SK-N-SH treated with all-trans-retinoic acid at 6 μM for 48 hours (cell line): ENCODE data around the gene PRPF38B.

Experiments
- CSDC2 ChIP-seq: fragments of 250-450 bp; sonication (Bioruptor Pico); IDR thresholded peaks from 2 replicates; pipeline ENCODE4 v1.5.0; 2020; ENCODE audit warnings: mild to moderate bottlenecking, moderate library complexity
- OSR1 ChIP-seq: fragments of 250-450 bp; sonication (Bioruptor Pico); IDR thresholded peaks from 2 replicates; pipeline ENCODE4 v1.8.0; 2022; ENCODE audit warnings: moderate library complexity, mild to moderate bottlenecking, inconsistent platforms
- RARB ChIP-seq: fragments of 250-450 bp; sonication (Bioruptor Pico); IDR thresholded peaks from 2 replicates; pipeline ENCODE4 v1.8.0; 2021; ENCODE audit warnings: mild to moderate bottlenecking, moderate library complexity
- TCF4 ChIP-seq: fragments of 250-450 bp; sonication (Bioruptor Pico); IDR thresholded peaks from 2 replicates; pipeline ENCODE4 v1.8.0; 2021; ENCODE audit warnings: mild to moderate bottlenecking, moderate library complexity, borderline replicate concordance
- ZC3H10 ChIP-seq: fragments of 250-450 bp; sonication (Bioruptor Pico); IDR thresholded peaks from 2 replicates; pipeline ENCODE4 v1.5.1; 2021; ENCODE audit warnings: mild to moderate bottlenecking, moderate library complexity
- ZFP30 ChIP-seq: fragments of 450-650 bp; formaldehyde crosslinking; IDR thresholded peaks from 2 replicates; pipeline ENCODE4 v1.5.0; 2022; ENCODE audit warnings: mild to moderate bottlenecking, moderate library complexity
- TF ChIP-seq, protein P1 (sequence below): fragments of 250-450 bp; sonication (Bioruptor Pico); IDR thresholded peaks from 2 replicates; pipeline ENCODE4 v1.5.1; 2021; ENCODE audit warnings: mild to moderate bottlenecking, moderate library complexity
- TF ChIP-seq, protein P2 (sequence below): fragments of 250-450 bp; sonication (Bioruptor Pico); IDR thresholded peaks from 2 replicates; pipeline ENCODE4 v1.5.1; 2020; ENCODE audit warnings: low read depth, mild to moderate bottlenecking, moderate library complexity

DNA sequence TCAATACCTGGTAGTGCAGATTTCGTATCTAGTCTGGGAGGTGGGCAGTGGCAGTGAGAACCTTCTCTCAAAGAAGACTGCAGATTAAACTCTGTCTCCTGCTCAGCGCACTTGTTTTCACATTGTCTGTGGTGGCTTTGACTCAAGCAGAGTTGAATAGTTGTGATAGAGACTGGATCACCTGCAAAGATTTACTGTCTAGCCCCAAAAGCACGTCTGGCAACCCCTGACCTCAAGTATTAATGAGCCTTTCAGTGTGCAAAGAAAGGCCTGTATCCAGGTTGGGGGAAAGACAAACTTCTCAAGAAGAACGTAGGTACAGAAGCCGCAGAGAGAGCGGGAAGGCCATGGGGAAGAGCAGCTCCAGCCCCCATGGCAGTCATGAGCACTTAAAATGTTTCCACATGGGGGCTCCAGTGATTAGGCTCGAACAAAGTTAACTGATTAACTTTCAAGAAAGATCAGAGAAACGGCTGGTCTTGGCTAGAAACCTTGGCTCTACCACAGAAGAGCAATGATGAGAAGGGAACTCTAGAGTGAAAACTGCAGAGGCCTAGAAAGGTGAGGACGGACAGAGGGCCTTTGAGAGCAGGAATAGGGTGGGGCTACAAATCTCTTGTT is 46.4 kb upstream of the PRPF38B start:
- TF ChIP-seq OSR1 (CRISPR knock-in tag) (no peak), ZC3H10 (CRISPR knock-in tag) (no peak), TCF4 (CRISPR knock-in tag) (no peak), CSDC2 (CRISPR knock-in tag) (no peak), RARB (CRISPR knock-in tag) (no peak), ZFP30 (CRISPR knock-in tag) (no peak)
- TF ChIP-seq, protein P1, sequence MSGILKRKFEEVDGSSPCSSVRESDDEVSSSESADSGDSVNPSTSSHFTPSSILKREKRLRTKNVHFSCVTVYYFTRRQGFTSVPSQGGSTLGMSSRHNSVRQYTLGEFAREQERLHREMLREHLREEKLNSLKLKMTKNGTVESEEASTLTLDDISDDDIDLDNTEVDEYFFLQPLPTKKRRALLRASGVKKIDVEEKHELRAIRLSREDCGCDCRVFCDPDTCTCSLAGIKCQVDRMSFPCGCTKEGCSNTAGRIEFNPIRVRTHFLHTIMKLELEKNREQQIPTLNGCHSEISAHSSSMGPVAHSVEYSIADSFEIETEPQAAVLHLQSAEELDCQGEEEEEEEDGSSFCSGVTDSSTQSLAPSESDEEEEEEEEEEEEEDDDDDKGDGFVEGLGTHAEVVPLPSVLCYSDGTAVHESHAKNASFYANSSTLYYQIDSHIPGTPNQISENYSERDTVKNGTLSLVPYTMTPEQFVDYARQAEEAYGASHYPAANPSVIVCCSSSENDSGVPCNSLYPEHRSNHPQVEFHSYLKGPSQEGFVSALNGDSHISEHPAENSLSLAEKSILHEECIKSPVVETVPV, result no peak
- TF ChIP-seq, protein P2, sequence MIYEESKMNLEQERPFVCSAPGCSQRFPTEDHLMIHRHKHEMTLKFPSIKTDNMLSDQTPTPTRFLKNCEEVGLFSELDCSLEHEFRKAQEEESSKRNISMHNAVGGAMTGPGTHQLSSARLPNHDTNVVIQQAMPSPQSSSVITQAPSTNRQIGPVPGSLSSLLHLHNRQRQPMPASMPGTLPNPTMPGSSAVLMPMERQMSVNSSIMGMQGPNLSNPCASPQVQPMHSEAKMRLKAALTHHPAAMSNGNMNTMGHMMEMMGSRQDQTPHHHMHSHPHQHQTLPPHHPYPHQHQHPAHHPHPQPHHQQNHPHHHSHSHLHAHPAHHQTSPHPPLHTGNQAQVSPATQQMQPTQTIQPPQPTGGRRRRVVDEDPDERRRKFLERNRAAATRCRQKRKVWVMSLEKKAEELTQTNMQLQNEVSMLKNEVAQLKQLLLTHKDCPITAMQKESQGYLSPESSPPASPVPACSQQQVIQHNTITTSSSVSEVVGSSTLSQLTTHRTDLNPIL (CRISPR knock-in tag), result no peak
